Keratinocyte (primary cell): ENCODE data around the gene SQSTM1. TPM values are rescaled to one million over a fixed set of nuclear protein-coding genes. Genes with fewer than 3 reads are reported as not detected.

Experiments
- DNase-seq: peaks from one replicate; pipeline ENCODE4 v3.0.0-alpha.2; 2011; ENCODE audit warnings: low read depth, missing footprints, low spot score
- FAIRE-seq: peaks from 2 replicates; lab custom pipeline; 2011; peaks lifted over from hg19 to GRCh38; lab: Jason Lieb, UNC
- H2AFZ ChIP-seq: 2 replicates; pipeline ENCODE4 v1.6.0; 2012; ENCODE audit warnings: low read length, control low read depth, inconsistent platforms; ENCODE audit not compliant: control insufficient read depth
- H3K27ac ChIP-seq: 2 replicates; pipeline ENCODE4 v1.5.1; 2011; ENCODE audit warnings: low read length; ENCODE audit not compliant: control insufficient read depth, insufficient read depth
- H3K27me3 ChIP-seq: 3 replicates; pipeline ENCODE4 v1.6.0; 2011; ENCODE audit warnings: low read length; ENCODE audit not compliant: control insufficient read depth, insufficient read depth; ENCODE audit errors: extremely low read depth
- H3K36me3 ChIP-seq, 2 experiments: 2 replicates in 1 of 2; 3 replicates in 1 of 2; pipeline ENCODE4 v1.5.1; 2011; ENCODE audit warnings: low read length in 2 of 2, mild to moderate bottlenecking in 1 of 2; ENCODE audit not compliant: control insufficient read depth in 2 of 2, insufficient read depth in 2 of 2; ENCODE audit errors: extremely low read depth in 1 of 2
- H3K4me1 ChIP-seq: 3 replicates; pipeline ENCODE4 v1.5.1; 2011; ENCODE audit warnings: low read length; ENCODE audit not compliant: control insufficient read depth, insufficient read depth; ENCODE audit errors: extremely low read depth
- H3K4me2 ChIP-seq: 3 replicates; pipeline ENCODE4 v1.6.0; 2011; ENCODE audit warnings: low read depth, low read length; ENCODE audit not compliant: control insufficient read depth, insufficient read depth; ENCODE audit errors: extremely low read depth
- H3K4me3 ChIP-seq, 3 experiments: fragments of 200-600 bp in 1 of 3; sonication (generic) in 1 of 3; 2 replicates in 2 of 3; 3 replicates in 1 of 3; pipeline ENCODE4 v1.5.1; 2011 to 2016; ENCODE audit warnings: low read length in 3 of 3, mild to moderate bottlenecking in 3 of 3, control low read depth in 2 of 3, inconsistent platforms in 1 of 3, low read depth in 1 of 3, mixed read lengths in 1 of 3, mixed run types in 1 of 3, moderate library complexity in 1 of 3; ENCODE audit not compliant: control insufficient read depth in 2 of 3, insufficient read depth in 2 of 3; ENCODE audit errors: extremely low read depth in 1 of 3
- H3K79me2 ChIP-seq: 2 replicates; pipeline ENCODE4 v1.6.0; 2012; ENCODE audit warnings: low read length; ENCODE audit not compliant: control insufficient read depth, insufficient read depth
- H3K9ac ChIP-seq: 3 replicates; pipeline ENCODE4 v1.6.0; 2011; ENCODE audit warnings: low read length; ENCODE audit not compliant: control insufficient read depth, insufficient read depth; ENCODE audit errors: extremely low read depth
- H3K9me1 ChIP-seq: 3 replicates; pipeline ENCODE4 v1.6.0; 2011; ENCODE audit warnings: low read length; ENCODE audit not compliant: control insufficient read depth, insufficient read depth; ENCODE audit errors: extremely low read depth
- H3K9me3 ChIP-seq: 2 replicates; pipeline ENCODE4 v1.5.1; 2012; ENCODE audit warnings: low read depth, low read length; ENCODE audit not compliant: control insufficient read depth
- H4K20me1 ChIP-seq: 3 replicates; pipeline ENCODE4 v1.6.0; 2011; ENCODE audit warnings: low read length; ENCODE audit not compliant: control insufficient read depth, insufficient read depth; ENCODE audit errors: extremely low read depth
- EZH2 ChIP-seq: IDR thresholded peaks from one replicate; pipeline ENCODE4 v1.6.1; 2012; ENCODE audit warnings: inconsistent platforms, mild to moderate bottlenecking, low read length, moderate library complexity
- dilution Hi-C: fragments of 300-500 bp; cut with MboI; formaldehyde crosslinking; loops from one replicate; pipeline ENCODE4 v1.7.0; 2020; ENCODE audit warnings: low sequenced_read_pairs; ENCODE audit not compliant: extremely low pct_ligation_motif_present
- polyA plus RNA-seq, 5 experiments: library from polyadenylated mRNA; depleted of rRNA in 3 of 5; stranded (reverse) in 3 of 5; stranded (forward) in 1 of 5; unstranded in 1 of 5; fragments of >200 nt; gene quantifications; 1 replicate in 1 of 5; 2 replicates in 3 of 5; 3 replicates in 1 of 5; pipeline versions ENCODE4 v1.2.1 to v1.2.3, GENCODE V29; 2011 to 2012; ENCODE audit warnings: missing spikeins in 2 of 5, low read depth in 1 of 5, low replicate concordance in 1 of 5
- TF ChIP-seq, protein P1 (sequence below), 3 experiments: IDR thresholded peaks in 1 of 3; conservative IDR thresholded peaks in 1 of 3; optimal IDR thresholded peaks in 1 of 3; 2 replicates in 2 of 3; 3 replicates in 1 of 3; pipeline versions ENCODE3 to v1.5.1; 2011; ENCODE audit warnings: low read length in 3 of 3, mild to moderate bottlenecking in 3 of 3, moderate library complexity in 2 of 3, control low read depth in 1 of 3, inconsistent platforms in 1 of 3; ENCODE audit not compliant: insufficient read depth in 2 of 3; ENCODE audit errors: extremely low read depth in 1 of 3

Gene SQSTM1
- polyA plus RNA-seq, 1 donor (not counting 4 experiments of a cell fraction or from before 2014, with no cell fraction given) = 75.7 TPM

DNA sequence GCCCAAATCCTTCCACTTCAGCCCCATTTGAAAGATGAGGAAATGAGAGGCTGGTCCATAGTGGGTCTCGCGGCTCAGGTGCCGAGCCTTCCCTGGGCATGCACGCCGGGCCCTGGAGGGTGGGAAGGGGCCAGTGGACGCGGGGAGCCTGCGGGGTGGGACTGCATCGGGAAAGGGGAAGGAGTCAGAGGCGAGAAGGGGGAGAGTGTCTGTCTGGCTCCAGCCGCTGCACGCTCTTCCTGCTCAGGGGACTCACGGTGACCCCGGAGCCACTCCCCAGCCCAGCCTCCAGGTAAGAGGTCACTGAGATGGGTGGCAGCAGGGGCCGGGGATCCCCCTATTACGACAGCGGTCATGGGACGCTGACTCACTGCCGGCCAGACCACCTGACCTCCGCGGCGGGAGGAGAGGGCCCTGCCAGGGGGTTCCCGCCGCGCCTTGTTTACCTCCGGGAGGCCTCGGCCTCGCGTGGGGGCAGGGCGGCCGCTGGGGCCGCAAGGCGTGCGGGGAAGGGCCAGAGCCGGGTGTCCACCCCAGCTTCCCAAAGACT is 1.9 kb upstream of the SQSTM1 start:
- Histone ChIP-seq H3K9me1 (no peaks in the 10 kb centered on the region), H3K79me2 (peaks cover 23% of the 10 kb centered on the region), H3K4me1 (peaks cover 32% of the 10 kb centered on the region), H3K9me3 (no peaks in the 10 kb centered on the region), H2AFZ (peak overlapping the region; percentile 58), H3K9ac (peak overlapping the region; percentile 93), H3K36me3 (peaks cover 9 to 13% of the 10 kb centered on the region in 2 experiments), H3K4me3 (no peak overlapping the region), H4K20me1 (peaks cover 14% of the 10 kb centered on the region), H3K27ac (peak overlapping the region; percentile 87), H3K4me2 (peak overlapping the region; percentile 69), H3K27me3 (no peaks in the 10 kb centered on the region)
- peak; percentile 86 for DNase-seq
- dilution Hi-C loops = no loop called here
- FAIRE-seq = no peak
- TF ChIP-seq EZH2 = no peak
- TF ChIP-seq, protein P1, sequence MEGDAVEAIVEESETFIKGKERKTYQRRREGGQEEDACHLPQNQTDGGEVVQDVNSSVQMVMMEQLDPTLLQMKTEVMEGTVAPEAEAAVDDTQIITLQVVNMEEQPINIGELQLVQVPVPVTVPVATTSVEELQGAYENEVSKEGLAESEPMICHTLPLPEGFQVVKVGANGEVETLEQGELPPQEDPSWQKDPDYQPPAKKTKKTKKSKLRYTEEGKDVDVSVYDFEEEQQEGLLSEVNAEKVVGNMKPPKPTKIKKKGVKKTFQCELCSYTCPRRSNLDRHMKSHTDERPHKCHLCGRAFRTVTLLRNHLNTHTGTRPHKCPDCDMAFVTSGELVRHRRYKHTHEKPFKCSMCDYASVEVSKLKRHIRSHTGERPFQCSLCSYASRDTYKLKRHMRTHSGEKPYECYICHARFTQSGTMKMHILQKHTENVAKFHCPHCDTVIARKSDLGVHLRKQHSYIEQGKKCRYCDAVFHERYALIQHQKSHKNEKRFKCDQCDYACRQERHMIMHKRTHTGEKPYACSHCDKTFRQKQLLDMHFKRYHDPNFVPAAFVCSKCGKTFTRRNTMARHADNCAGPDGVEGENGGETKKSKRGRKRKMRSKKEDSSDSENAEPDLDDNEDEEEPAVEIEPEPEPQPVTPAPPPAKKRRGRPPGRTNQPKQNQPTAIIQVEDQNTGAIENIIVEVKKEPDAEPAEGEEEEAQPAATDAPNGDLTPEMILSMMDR (optimal IDR thresholded peaks at IDR 0.05 in 1 of 3, IDR thresholded peaks at IDR 0.05 in 1 of 3, conservative IDR thresholded peaks at IDR 0.05 in 1 of 3; ENCODE audit: extremely low read depth in 1 of 3, insufficient read depth in 2 of 3, low read length in 3 of 3) = no peak

- H3K79me2 ChIP-seq = peaks cover 23% of the 10 kb centered on the region
- peak overlapping the region; percentile 93 for H3K9ac ChIP-seq
- DNase-seq (no peak), FAIRE-seq (no peak)
- TF ChIP-seq EZH2 = no peak
- TF ChIP-seq, protein P1 (optimal IDR thresholded peaks at IDR 0.05 in 1 of 3, IDR thresholded peaks at IDR 0.05 in 1 of 3, conservative IDR thresholded peaks at IDR 0.05 in 1 of 3; ENCODE audit: extremely low read depth in 1 of 3, insufficient read depth in 2 of 3, low read length in 3 of 3) = no peak
- peak overlapping the region; percentile 51 for H2AFZ ChIP-seq
- peaks cover 16 to 18% of the 10 kb centered on the region in 2 experiments for H3K36me3 ChIP-seq
- peak overlapping the region; percentile 87 for H3K27ac ChIP-seq
- no peaks in the 10 kb centered on the region for H3K9me1 ChIP-seq
- peaks cover 19% of the 10 kb centered on the region for H4K20me1 ChIP-seq
- H3K27me3 ChIP-seq = no peaks in the 10 kb centered on the region
- dilution Hi-C loops = no loop called here
- H3K4me1 ChIP-seq = peaks cover 32% of the 10 kb centered on the region
- H3K4me3 ChIP-seq = no peak overlapping the region
- peak overlapping the region; percentile 88 for H3K4me2 ChIP-seq
- no peaks in the 10 kb centered on the region for H3K9me3 ChIP-seq
These were observed 1.2 kb upstream of the SQSTM1 start for GRCh38 chr5:179819296-179820126.
